GM12878 (cell line): Measurements from ENCODE around the gene PAX1. TPM values are rescaled to one million over a fixed set of nuclear protein-coding genes. Genes with fewer than 3 reads are reported as not detected.

ENCODE experiments used
- ATAC-seq: fragments of 200-7000 bp; cut with Tn5 transposase; 3 replicates; pipeline ENCODE4 v1.9.1; 2020; ENCODE audit warnings: mild to moderate bottlenecking, moderate library complexity
- BruUV-seq: library from RNA; stranded (reverse); fragments of 400-500 nt; replicated peaks from 2 replicates; lab custom pipeline; 2021; lab: Mats Ljungman, UMichigan
- CTCF ChIA-PET: fragments of 300-600 bp; sonication (Branson Sonifier 250); formaldehyde crosslinking; extraction: SDS; loops from one replicate; lab custom pipeline; 2021; ENCODE audit warnings: inconsistent platforms; lab: Yijun Ruan, JAX
- POLR2A ChIA-PET: fragments of 350-600 bp; formaldehyde crosslinking; extraction: SDS; loops from one replicate; lab custom pipeline; 2021; ENCODE audit warnings: inconsistent platforms; lab: Charles Lee
- RAD21 ChIA-PET: fragments of 300-600 bp; sonication (Branson Sonifier 250); formaldehyde crosslinking; loops from one replicate; lab custom pipeline; 2023; ENCODE audit warnings: antibody characterized with exemption; ENCODE audit not compliant: unreplicated experiment; lab: Charles Lee
- SMC1A ChIA-PET: fragments of 300-600 bp; sonication (Branson Sonifier 250); formaldehyde crosslinking; loops from one replicate; lab custom pipeline; 2023; ENCODE audit not compliant: unreplicated experiment, uncharacterized antibody; lab: Charles Lee
- DNase-seq: peaks from one replicate; pipeline ENCODE4 v3.0.0-alpha.2; 2011; ENCODE audit warnings: low read depth, low spot score
- FAIRE-seq: peaks from 3 replicates; lab custom pipeline; 2011; peaks lifted over from hg19 to GRCh38; lab: Jason Lieb, UNC
- H2AFZ ChIP-seq: 2 replicates; pipeline ENCODE4 v1.6.0; 2011; ENCODE audit warnings: low read depth, low read length, control low read depth; ENCODE audit not compliant: control insufficient read depth
- H3K27ac ChIP-seq: 2 replicates; pipeline ENCODE4 v1.5.1; 2011; ENCODE audit warnings: control low read depth; ENCODE audit not compliant: control insufficient read depth, insufficient read depth
- H3K27me3 ChIP-seq, 2 experiments: replicated peaks in 1 of 2; 2 replicates each; pipeline versions ENCODE4 v1.6.0 to v1.6.1; 2011; ENCODE audit warnings: low read length in 1 of 2; ENCODE audit not compliant: control insufficient read depth in 2 of 2, insufficient read depth in 2 of 2
- H3K36me3 ChIP-seq, 2 experiments: 2 replicates each; pipeline ENCODE4 v1.5.1; 2011; ENCODE audit warnings: low read length in 1 of 2; ENCODE audit not compliant: control insufficient read depth in 2 of 2, insufficient read depth in 2 of 2
- H3K4me1 ChIP-seq: 2 replicates; pipeline ENCODE4 v1.6.1; 2011; ENCODE audit warnings: mild to moderate bottlenecking, low read length, moderate library complexity, mixed read lengths; ENCODE audit not compliant: control insufficient read depth, insufficient read depth
- H3K4me2 ChIP-seq: 2 replicates; pipeline ENCODE4 v1.6.0; 2011; ENCODE audit warnings: control low read depth; ENCODE audit not compliant: control insufficient read depth, insufficient read depth
- H3K4me3 ChIP-seq: fragments of 200-600 bp; sonication (generic); 2 replicates; pipeline ENCODE4 v1.5.1; 2016
- H3K79me2 ChIP-seq: 2 replicates; pipeline ENCODE4 v1.6.0; 2011; ENCODE audit warnings: low read length; ENCODE audit not compliant: control insufficient read depth, insufficient read depth
- H3K9ac ChIP-seq: 2 replicates; pipeline ENCODE4 v1.8.0; 2011; ENCODE audit warnings: low read length, control low read depth, mixed read lengths; ENCODE audit not compliant: control insufficient read depth, insufficient read depth
- H3K9me3 ChIP-seq: replicated peaks from 3 replicates; pipeline ENCODE4 v1.5.1; 2011; ENCODE audit warnings: mild to moderate bottlenecking, low read length; ENCODE audit not compliant: control insufficient read depth, insufficient read depth
- H4K20me1 ChIP-seq: 2 replicates; pipeline ENCODE4 v1.6.0; 2011; ENCODE audit not compliant: control insufficient read depth, insufficient read depth
- CREM ChIP-seq: IDR thresholded peaks from 2 replicates; pipeline ENCODE4 v1.6.1; 2014; ENCODE audit warnings: antibody characterized with exemption, low read depth
- IRF4 ChIP-seq: IDR thresholded peaks from 2 replicates; pipeline ENCODE4 v1.6.1; 2011; ENCODE audit warnings: low read depth, low read length
- KLF5 ChIP-seq: fragments of 450-650 bp; IDR thresholded peaks from 2 replicates; pipeline ENCODE4 v1.6.1; 2014; ENCODE audit warnings: mild to moderate bottlenecking; ENCODE audit not compliant: partially characterized antibody
- PAX5 ChIP-seq: IDR thresholded peaks from 2 replicates; pipeline ENCODE4 v1.6.1; 2011; ENCODE audit warnings: low read depth, low read length, borderline replicate concordance
- WRNIP1 ChIP-seq: IDR thresholded peaks from 2 replicates; pipeline ENCODE4 v1.6.1; 2011; ENCODE audit warnings: low read depth, low read length, improper control_type of control experiment, borderline replicate concordance
- ZNF274 ChIP-seq: IDR thresholded peaks from one replicate; pipeline ENCODE4 v1.8.0; 2011; ENCODE audit not compliant: insufficient read length, insufficient read depth
- WGBS: methylation state at CpG from one replicate; pipeline ENCODE4 v1.1.6; 2016; ENCODE audit warnings: low lambda C conversion rate; ENCODE audit not compliant: insufficient replicate concordance, insufficient coverage; ENCODE audit errors: missing lambda C conversion rate; 5-methylcytosine and 5-hydroxymethylcytosine counted together
- in situ Hi-C: fragments of 300-500 bp; cut with MboI; formaldehyde crosslinking; loops from 9 replicates; pipeline ENCODE4 v1.14.3; 2018; ENCODE audit warnings: mixed read lengths
- intact Hi-C: fragments of 100-400 bp; cut with micrococcal nuclease; formaldehyde crosslinking; loops from one replicate; pipeline ENCODE4 v1.14.2; 2022; ENCODE audit not compliant: unreplicated experiment
- polyA plus RNA-seq, 11 experiments: library from polyadenylated mRNA; depleted of rRNA in 4 of 11; unstranded in 6 of 11; stranded (reverse) in 5 of 11; fragments of >200 nt; fragmentation: Nextera tagmentation in 4 of 11; fragmentation: Illumina TruSeq in 1 of 11; extraction: Ambion mirVana in 4 of 11; extraction: Trizol in 1 of 11; gene quantifications; 1 replicate in 1 of 11; 2 replicates in 10 of 11; pipeline versions ENCODE4 v1.2.1 to v1.2.3, GENCODE V29; 2011 to 2016; ENCODE audit warnings: inconsistent platforms in 2 of 11, missing spikeins in 2 of 11, low read depth in 1 of 11
- total RNA-seq, 4 experiments: library from RNA; depleted of rRNA in 3 of 4; stranded (reverse); fragments of >200 nt in 3 of 4; fragmentation: Illumina TruSeq in 1 of 4; extraction: Trizol in 1 of 4; gene quantifications; 2 replicates each; pipeline versions ENCODE4 v1.2.1 to v1.2.3, GENCODE V29; 2013 to 2021
- TF ChIP-seq, protein P1 (sequence below): fragments of 450-650 bp; IDR thresholded peaks from 2 replicates; pipeline ENCODE4 v1.6.1; 2017; ENCODE audit warnings: mild to moderate bottlenecking, moderate library complexity
- TF ChIP-seq, protein P2 (sequence below): IDR thresholded peaks from 2 replicates; pipeline ENCODE4 v1.6.1; 2011; ENCODE audit warnings: low read depth, low read length, improper control_type of control experiment, borderline replicate concordance
- TF ChIP-seq, protein P3 (sequence below): fragments of 450-650 bp; IDR thresholded peaks from 2 replicates; pipeline ENCODE4 v1.6.1; 2016; ENCODE audit warnings: mild to moderate bottlenecking, moderate library complexity, borderline replicate concordance

PAX1 gene
- total and polyA plus RNA-seq, 10 of the 15 experiments (the other 5 are each of a cell fraction or from before 2014, with no cell fraction given), result not detected

DNA sequence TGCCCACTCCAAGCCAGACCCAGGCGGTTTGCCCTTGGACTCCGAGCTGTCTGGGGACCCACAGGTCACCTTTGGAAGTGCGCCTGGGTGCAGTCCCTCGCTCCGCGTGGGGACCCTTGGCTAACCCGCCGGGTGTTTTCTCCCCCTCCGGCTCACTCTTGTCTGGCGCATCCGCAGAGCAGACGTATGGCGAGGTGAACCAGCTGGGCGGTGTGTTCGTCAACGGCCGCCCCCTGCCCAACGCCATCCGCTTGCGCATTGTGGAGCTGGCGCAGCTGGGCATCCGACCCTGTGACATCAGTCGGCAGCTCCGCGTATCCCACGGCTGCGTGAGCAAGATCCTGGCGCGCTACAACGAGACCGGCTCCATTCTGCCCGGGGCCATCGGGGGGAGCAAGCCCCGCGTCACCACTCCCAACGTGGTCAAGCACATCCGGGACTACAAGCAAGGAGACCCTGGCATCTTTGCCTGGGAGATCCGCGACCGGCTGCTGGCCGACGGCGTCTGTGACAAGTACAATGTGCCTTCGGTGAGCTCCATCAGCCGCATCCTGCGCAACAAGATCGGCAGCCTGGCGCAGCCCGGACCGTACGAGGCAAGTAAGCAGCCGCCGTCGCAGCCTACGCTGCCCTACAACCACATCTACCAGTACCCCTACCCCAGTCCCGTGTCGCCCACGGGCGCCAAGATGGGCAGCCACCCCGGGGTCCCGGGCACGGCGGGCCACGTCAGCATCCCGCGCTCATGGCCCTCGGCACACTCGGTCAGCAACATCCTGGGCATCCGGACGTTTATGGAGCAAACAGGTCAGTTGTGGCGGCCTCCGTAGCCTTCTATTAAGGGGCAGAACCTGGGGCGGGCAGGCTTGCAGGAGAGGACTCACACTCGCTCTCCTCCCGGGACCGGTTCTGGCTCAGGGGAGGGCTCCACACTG is 1.1 kb downstream of the PAX1 start:
- Histone ChIP-seq H3K79me2 (no peaks in the 10 kb centered on the region), H3K4me3 (no peak overlapping the region), H4K20me1 (no peaks in the 10 kb centered on the region), H2AFZ (no peak overlapping the region), H3K9ac (no peak overlapping the region), H3K4me1 (no peaks in the 10 kb centered on the region), H3K27ac (no peak overlapping the region), H3K4me2 (no peak overlapping the region), H3K9me3 (no peaks in the 10 kb centered on the region; the same call in 2 of the 3 replicates), H3K27me3 (peaks cover 12 to 18% of the 10 kb centered on the region in 2 experiments), H3K36me3 (no peaks in the 10 kb centered on the region)
- ATAC-seq, result no peak
- POLR2A ChIA-PET, result no interaction called here
- TF ChIP-seq, protein P1, sequence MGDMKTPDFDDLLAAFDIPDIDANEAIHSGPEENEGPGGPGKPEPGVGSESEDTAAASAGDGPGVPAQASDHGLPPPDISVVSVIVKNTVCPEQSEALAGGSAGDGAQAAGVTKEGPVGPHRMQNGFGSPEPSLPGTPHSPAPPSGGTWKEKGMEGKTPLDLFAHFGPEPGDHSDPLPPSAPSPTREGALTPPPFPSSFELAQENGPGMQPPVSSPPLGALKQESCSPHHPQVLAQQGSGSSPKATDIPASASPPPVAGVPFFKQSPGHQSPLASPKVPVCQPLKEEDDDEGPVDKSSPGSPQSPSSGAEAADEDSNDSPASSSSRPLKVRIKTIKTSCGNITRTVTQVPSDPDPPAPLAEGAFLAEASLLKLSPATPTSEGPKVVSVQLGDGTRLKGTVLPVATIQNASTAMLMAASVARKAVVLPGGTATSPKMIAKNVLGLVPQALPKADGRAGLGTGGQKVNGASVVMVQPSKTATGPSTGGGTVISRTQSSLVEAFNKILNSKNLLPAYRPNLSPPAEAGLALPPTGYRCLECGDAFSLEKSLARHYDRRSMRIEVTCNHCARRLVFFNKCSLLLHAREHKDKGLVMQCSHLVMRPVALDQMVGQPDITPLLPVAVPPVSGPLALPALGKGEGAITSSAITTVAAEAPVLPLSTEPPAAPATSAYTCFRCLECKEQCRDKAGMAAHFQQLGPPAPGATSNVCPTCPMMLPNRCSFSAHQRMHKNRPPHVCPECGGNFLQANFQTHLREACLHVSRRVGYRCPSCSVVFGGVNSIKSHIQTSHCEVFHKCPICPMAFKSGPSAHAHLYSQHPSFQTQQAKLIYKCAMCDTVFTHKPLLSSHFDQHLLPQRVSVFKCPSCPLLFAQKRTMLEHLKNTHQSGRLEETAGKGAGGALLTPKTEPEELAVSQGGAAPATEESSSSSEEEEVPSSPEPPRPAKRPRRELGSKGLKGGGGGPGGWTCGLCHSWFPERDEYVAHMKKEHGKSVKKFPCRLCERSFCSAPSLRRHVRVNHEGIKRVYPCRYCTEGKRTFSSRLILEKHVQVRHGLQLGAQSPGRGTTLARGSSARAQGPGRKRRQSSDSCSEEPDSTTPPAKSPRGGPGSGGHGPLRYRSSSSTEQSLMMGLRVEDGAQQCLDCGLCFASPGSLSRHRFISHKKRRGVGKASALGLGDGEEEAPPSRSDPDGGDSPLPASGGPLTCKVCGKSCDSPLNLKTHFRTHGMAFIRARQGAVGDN, result no peak
- no peak for TF ChIP-seq PAX5
- TF ChIP-seq WRNIP1, result no peak
- no peak for TF ChIP-seq CREM
- no peak for TF ChIP-seq KLF5
- TF ChIP-seq ZNF274, result no peak
- TF ChIP-seq IRF4, result no peak
- TF ChIP-seq, protein P2, sequence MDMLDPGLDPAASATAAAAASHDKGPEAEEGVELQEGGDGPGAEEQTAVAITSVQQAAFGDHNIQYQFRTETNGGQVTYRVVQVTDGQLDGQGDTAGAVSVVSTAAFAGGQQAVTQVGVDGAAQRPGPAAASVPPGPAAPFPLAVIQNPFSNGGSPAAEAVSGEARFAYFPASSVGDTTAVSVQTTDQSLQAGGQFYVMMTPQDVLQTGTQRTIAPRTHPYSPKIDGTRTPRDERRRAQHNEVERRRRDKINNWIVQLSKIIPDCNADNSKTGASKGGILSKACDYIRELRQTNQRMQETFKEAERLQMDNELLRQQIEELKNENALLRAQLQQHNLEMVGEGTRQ, result no peak
- TF ChIP-seq, protein P3, sequence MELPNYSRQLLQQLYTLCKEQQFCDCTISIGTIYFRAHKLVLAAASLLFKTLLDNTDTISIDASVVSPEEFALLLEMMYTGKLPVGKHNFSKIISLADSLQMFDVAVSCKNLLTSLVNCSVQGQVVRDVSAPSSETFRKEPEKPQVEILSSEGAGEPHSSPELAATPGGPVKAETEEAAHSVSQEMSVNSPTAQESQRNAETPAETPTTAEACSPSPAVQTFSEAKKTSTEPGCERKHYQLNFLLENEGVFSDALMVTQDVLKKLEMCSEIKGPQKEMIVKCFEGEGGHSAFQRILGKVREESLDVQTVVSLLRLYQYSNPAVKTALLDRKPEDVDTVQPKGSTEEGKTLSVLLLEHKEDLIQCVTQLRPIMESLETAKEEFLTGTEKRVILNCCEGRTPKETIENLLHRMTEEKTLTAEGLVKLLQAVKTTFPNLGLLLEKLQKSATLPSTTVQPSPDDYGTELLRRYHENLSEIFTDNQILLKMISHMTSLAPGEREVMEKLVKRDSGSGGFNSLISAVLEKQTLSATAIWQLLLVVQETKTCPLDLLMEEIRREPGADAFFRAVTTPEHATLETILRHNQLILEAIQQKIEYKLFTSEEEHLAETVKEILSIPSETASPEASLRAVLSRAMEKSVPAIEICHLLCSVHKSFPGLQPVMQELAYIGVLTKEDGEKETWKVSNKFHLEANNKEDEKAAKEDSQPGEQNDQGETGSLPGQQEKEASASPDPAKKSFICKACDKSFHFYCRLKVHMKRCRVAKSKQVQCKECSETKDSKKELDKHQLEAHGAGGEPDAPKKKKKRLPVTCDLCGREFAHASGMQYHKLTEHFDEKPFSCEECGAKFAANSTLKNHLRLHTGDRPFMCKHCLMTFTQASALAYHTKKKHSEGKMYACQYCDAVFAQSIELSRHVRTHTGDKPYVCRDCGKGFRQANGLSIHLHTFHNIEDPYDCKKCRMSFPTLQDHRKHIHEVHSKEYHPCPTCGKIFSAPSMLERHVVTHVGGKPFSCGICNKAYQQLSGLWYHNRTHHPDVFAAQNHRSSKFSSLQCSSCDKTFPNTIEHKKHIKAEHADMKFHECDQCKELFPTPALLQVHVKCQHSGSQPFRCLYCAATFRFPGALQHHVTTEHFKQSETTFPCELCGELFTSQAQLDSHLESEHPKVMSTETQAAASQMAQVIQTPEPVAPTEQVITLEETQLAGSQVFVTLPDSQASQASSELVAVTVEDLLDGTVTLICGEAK, result no peak
- 44% methylated on average over 60 of the region's 76 CpGs for WGBS
- in situ Hi-C loops, result no loop called here
- intact Hi-C loops, result no loop called here
- no peak for DNase-seq
- SMC1A ChIA-PET, result no interaction called here
- no peak for FAIRE-seq
- no TSS peak for BruUV-seq
- CTCF ChIA-PET, result interaction anchor here (1.0 kb wide), 1 partner anchor 12 kb away, joined by 4 read pairs; no protein-coding TSS in a partner anchor
- RAD21 ChIA-PET, result no interaction called here
